NCI-H2227 (cell line): ENCODE measurements around the gene CTDSP2.
"Not testable (repeated sequence)": the region's sequence is repeated elsewhere in the genome, so short reads cannot be mapped to it uniquely, and the experiment has no call there.

Experiments used
- DNase-seq: peaks from one replicate; lab custom pipeline; 2025; ENCODE audit not compliant: unreplicated experiment; lab: John Stamatoyannopoulos, UW

CTDSP2 gene

GRCh38 chr12:57846577-57847319, at the start of gene CTDSP2:
Gene CTDSP2, minus strand, starts transcription at chr12:57846729. Its CDS starts 294 bp downstream, at chr12:57846435.
- peak; percentile 95 for DNase-seq

GRCh38 chr12:57896115-57896433, 49.5 kb upstream of the CTDSP2 start:
- peak; percentile 17 for DNase-seq

GRCh38 chr12:57895389-57896114, 49.0 kb upstream of the CTDSP2 start:
- DNase-seq = no peak

GRCh38 chr12:57894399-57895292, 48.1 kb upstream of the CTDSP2 start:
- DNase-seq = no peak

GRCh38 chr12:57893431-57894353, 47.2 kb upstream of the CTDSP2 start:
- DNase-seq = peak; percentile 5

GRCh38 chr12:57892232-57892972, 45.9 kb upstream of the CTDSP2 start:
- DNase-seq = no peak

GRCh38 chr12:57891542-57892228, 45.2 kb upstream of the CTDSP2 start:
- DNase-seq = no peak

GRCh38 chr12:57890191-57891115, 43.9 kb upstream of the CTDSP2 start:
- DNase-seq = no peak

- DNase-seq = no peak
These were observed 43.0 kb upstream of the CTDSP2 start for GRCh38 chr12:57889500-57889989.

GRCh38 chr12:57888409-57889157, 42.1 kb upstream of the CTDSP2 start:
- peak; percentile 70 for DNase-seq

- peak; percentile 43 for DNase-seq
These were observed 41.3 kb upstream of the CTDSP2 start for GRCh38 chr12:57887631-57888408.

GRCh38 chr12:57886964-57887363, 40.4 kb upstream of the CTDSP2 start:
- DNase-seq = not testable (repeated sequence)

GRCh38 chr12:57886542-57886941, 40.0 kb upstream of the CTDSP2 start:
- no peak for DNase-seq

- DNase-seq = no peak
These were observed 38.7 kb upstream of the CTDSP2 start for GRCh38 chr12:57885207-57885606.

GRCh38 chr12:57883700-57884099, 37.2 kb upstream of the CTDSP2 start:
- DNase-seq = no peak

- no peak for DNase-seq
These were observed 36.5 kb upstream of the CTDSP2 start for GRCh38 chr12:57883057-57883456.
